DMS79 treated with DMSO at 0.1 percent for 48 hours (cell line): ENCODE data around the gene AMPD2.

ENCODE experiments used
- DNase-seq: peaks from one replicate; lab custom pipeline; 2025; lab: John Stamatoyannopoulos, UW

The AMPD2 gene

DNA sequence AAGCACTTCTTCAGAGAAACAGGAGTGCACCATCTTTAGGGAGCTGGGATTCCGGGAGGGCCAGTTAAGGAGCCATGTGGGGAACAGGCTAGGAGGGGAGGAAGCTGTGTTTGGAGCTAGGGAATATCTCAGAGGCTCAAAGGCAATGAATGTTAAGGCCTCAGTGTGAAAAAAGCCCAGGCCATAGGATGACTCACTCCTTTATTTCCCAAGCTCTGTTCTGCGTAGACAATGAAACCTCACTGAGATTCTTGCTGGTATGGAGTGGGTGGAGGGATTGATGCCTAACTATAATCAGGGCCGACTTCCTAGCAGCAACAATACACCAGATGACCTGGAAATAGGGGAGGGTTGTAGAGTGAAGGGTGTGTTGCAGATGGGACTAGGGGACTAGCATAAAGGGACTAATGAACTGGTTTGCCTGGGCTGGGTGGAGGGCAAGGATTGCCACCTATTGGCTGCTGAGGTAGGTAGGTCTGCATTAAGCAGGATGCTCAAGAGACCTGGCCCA lies 2.3 kb upstream of the AMPD2 start:
- no peak for DNase-seq

DNA sequence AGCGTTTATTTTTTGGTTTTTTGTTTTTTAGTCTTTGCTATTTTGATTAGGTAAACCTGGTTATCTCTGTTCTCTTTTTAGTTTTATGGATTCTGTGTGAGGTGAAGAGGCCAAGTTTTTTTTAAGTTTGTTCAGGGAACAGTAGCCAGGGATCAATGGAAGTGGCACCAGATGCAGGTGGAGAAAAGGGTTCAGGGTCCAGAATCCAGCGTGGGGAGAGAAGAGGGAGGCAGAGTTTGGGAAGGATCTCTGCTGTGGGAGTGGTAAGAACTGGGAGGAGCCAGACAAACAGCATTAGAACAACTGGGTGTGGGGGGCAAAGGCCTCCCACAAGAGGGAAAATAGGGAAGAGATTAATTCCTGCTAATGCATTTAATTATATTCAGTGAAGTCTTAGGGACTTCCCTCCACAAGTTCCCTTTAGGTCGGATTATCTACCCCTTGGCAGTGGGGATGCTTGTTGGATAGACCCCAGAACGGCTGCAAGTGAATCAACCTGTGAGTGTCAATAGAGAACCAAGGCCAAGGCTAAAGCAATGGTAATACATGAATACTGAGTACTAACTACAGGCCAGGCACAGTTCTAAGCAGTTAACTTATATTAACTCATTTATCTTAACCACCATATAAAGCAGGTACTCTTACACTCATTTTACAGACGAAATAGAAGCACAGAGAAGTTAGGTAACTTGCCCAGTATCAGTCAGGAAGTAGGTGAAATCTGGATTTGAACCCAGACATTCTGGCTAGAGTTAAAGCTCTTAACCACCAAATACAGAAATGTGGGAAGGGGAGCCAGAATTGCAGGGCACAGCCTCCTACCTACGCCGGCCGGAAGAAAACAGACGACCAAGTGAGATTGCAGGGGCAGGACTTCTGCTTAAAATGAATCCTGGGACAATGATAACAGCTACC lies 719 bp upstream of the AMPD2 start:
- no peak for DNase-seq

DNA sequence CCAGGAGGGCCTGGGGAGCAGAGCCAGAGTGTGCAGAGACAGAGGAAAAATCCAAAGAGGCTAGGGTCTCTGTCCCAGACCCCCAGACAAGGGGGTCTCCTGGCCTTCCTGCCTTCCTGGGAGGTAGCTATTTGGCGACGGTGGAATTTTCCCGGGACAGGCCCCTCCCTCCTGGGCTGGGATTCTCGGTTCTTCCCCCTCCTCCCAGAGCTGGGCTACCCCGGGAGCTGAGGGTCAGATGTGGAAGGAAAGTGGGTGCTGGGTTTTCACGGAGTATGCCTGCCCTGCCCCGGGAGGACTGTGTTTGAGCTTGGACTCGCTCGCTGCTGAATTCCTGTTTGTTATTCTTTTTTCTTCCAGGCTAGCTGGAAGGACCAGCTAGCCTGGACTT lies 759 bp downstream of the AMPD2 start:
- peak; percentile 49 for DNase-seq

DNA sequence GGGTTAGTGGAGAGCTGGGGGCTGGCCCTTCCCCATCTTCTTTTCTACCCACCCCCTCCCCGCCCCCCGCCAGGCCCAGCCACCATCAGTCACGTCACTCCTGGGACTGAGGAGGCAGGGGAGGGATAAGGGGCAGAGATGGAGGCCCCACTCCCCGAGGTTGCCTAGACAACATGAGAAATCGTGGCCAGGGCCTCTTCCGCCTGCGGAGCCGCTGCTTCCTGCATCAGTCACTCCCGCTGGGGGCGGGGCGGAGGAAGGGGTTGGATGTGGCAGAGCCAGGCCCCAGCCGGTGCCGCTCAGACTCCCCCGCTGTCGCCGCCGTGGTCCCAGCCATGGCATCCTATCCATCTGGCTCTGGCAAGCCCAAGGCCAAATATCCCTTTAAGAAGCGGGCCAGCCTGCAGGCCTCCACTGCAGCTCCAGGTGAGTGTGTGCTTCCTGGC lies 1.2 kb downstream of the AMPD2 start:
- peak; percentile 93 for DNase-seq

DNA sequence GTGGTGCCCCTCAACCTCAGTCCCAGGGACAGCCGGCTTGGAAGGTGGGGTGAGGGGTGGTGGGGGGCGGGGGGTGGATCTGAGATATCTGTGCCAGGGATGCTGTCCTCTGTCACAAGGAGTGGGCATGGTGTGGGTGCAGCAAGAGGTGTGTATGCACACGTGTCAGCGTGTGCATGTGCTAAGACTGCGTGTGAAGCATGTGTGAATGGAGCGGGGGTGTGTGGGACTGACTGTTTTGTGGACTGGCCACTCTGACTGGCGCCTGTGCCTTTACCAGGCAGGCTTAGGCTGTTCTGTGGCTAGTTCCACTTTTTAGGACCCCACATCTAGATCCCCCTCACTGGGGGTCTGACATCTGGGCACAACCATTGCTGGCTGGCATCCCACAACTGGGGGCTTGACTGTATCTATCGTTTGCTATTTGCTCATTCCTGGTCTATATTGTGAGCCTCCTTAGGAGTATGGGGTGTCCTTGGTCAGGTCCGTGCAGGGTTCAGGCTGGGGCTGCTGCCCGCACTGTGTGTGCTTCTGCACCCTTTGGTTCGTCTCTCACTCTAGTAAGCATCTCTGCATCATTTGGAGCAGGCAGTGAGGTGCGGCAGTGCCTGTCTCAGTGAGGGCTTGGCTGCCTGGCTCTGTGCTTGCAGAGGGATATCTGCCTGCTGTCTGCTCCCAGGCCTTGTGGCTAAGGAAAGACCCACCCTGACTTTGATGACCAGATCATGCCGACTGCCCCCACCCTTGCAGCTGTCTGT lies 1.9 kb downstream of the AMPD2 start:
- no peak for DNase-seq

DNA sequence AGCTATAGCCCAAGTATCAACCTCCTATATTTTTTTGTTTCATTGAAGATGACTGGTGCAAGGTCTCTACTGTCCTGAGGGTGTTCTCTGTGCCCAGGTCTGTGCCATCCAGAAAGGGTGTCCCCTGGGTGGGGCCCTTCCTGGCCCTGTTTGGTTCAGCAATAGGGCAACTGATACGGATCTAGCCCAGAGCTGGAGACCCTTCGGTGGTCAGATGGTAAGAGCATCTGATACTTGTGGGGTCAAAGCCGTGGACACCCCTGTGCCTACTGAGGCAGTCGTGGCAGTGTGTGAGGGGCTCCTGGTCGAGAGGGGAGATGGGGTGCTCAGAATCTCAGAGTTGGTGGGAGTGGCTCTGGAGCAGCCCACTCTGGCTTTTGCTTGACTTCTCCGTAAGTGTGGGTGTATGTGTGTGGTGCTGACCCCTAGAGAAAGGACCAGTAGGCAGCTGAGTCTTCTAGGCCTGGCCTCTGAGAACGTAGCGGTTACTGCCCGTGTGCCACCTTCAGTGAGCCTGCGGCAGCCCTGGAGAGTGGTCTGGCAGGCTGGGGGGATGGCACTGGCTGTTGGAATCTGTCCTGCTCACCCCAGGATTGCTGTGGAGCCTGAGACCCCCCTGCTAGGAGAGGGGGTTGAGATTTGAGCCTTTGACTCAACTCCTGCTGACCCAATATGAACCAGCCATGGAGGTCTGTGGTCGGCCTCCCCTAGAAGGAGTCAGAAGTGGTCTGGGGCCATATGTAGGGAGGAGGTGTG lies 2.7 kb downstream of the AMPD2 start:
- DNase-seq = no peak

DNA sequence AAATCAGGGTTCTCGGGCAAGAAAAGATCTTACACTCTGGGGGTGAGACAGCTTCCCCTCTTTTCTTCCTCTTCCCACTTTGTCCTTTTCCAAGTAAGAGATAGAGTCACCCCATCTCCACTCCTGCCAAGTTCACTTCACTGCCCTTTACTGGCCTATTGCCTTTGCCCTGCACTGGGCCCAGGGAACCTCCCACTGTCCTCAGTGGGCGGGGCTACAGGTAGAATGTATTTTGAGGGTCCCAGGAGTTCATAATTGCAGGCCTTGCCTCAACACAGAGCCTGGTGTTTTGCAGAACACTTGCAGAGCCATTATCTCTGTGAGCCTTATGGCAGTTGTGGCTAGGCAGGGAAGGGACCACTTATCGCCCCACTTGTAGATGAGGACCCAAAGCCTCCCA lies 3.3 kb downstream of the AMPD2 start:
- no peak for DNase-seq

DNA sequence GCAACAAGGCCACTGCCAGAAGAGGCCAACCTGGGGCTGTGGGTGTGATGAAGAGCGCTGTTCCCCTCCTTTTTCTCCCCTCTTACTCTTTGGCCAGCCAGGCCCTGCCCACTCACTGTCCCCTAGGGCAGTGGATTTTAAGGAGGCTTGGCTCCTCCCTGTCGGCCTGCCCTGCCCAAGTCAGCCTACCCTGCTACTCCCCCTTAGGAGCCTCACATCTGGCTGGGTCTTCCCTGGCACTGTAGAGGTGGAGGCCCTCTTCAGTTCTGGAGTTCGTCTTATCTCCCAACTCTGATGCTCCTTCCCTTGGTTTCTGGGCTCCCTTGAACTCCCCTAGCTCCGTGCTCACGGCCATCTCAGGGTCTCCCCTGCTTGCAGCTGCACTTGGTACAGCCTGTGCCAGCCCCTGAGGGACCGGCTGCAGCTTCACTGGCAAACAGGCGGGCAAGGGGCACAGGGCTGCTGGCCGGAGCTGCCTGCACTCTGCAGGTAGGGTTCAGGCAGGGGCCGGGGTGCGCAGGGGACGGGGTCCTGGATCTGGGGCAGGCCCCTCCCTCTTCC lies 4.0 kb downstream of the AMPD2 start:
- peak; percentile 32 for DNase-seq

DNA sequence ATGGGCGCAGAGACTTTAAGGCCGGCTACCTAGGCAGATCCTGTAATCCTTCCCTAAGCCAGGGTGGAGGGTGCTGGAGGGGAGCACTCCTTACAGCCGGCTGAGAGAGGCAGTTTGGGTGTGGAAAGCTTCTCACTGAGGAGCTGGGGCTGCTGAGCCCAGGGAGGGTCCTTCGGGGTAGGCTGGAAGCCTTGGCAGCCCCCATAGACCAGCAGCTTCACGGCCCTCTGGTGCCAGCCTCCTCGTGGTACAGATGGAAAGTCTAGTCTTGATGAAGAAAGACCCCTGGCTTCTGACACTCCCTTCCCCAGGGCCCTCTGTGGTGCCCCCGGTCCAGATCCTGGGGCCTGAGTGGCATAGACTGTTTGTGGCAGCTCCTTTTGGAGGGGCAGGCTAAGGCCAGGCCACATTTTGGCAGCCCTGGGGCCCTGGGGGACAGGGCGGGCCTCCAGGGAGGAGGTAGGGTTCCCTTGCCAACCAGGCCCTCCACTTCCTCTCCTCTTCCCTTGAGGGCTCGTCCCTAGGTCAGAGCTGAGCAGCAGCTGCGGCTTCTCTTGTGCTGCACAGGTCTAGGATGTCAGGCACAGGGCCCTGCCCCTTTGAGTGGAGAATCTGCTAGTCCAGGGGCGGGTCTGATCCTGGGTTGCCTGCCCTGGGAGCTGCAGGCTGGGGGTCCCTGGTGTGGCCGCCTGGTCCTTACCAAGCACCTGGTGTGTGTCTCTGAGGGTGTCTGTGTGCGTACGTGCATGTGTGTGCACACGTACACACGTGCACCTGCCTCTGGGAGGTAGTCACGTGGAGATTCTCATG lies 4.8 kb downstream of the AMPD2 start:
- peak; percentile 70 for DNase-seq

DNA sequence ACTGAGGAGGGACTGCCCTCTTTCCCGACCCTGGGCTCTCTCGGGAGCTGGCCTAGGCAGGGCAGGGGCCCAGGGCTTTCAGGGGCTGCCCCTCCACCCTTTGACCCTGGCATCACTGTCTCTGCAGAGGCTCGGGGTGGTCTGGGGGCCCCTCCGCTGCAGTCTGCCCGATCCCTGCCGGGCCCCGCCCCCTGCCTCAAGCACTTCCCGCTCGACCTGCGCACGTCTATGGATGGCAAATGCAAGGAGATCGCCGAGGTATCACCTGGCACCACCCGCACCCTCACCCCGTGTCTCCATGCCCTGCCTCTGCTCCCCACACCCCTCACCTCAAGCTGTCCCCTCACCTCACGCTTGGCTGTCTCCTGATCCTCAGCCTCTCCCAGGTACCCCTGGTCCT lies 5.5 kb downstream of the AMPD2 start:
- peak; percentile 44 for DNase-seq

DNA sequence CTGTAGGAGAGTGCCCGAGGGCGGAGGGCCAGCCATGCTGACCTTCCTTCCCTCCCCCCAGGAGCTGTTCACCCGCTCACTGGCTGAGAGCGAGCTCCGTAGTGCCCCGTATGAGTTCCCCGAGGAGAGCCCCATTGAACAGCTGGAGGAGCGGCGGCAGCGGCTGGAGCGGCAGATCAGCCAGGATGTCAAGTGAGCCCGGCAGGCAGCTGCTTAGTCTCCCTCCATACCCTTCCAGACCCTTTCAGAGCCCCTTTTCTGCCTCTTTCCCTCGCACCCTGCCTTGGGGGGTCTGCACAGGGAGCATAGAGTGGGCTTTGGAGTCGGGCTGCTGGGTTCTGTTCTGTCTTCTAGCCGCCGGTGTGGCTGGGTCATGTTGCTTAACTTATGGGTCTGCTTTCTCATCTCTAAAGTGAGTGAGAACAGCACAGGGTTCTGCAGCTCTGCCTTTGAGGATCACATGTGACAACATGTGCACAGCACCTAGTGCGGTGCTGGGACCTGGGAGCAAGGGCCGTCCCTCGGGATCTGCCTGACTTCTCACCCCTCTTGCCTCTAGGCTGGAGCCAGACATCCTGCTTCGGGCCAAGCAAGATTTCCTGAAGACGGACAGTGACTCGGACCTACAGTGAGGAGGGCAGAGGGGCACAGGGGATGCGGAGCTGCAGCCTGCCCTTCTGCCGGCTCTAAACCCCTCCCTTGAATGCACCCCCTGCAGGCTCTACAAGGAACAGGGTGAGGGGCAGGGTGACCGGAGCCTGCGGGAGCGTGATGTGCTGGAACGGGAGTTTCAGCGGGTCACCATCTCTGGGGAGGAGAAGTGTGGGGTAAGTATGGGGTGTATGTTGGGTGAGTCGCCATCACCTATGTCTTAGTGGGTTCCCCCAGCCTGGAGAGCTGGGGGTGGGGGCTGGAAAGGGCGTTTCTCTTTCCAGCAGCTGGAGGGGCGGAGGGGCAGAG lies 6.2 kb downstream of the AMPD2 start:
- peak; percentile 44 for DNase-seq

DNA sequence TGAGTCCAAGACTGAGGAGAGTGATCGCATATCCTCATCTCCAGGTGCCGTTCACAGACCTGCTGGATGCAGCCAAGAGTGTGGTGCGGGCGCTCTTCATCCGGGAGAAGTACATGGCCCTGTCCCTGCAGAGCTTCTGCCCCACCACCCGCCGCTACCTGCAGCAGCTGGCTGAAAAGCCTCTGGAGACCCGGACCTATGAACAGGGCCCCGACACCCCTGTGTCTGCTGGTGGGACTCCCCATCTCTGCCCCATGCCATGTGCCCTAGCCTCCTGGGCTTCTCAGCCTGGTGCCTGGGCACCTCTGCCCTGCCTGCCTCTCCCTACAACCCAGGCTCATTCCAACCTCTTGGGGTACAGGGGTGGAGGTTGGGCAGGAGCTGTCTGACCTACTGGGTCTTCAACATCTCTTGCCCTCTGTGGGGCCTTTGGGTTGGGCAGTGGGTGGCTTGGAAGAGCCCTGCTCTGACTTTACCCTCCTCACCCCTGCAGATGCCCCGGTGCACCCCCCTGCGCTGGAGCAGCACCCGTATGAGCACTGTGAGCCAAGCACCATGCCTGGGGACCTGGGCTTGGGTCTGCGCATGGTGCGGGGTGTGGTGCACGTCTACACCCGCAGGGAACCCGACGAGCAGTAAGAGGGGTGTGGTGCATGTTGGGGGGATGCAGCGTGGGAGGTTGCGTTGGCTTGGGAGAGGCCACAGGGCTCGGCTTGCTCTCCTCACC lies 7.2 kb downstream of the AMPD2 start:
- DNase-seq = no peak

DNA sequence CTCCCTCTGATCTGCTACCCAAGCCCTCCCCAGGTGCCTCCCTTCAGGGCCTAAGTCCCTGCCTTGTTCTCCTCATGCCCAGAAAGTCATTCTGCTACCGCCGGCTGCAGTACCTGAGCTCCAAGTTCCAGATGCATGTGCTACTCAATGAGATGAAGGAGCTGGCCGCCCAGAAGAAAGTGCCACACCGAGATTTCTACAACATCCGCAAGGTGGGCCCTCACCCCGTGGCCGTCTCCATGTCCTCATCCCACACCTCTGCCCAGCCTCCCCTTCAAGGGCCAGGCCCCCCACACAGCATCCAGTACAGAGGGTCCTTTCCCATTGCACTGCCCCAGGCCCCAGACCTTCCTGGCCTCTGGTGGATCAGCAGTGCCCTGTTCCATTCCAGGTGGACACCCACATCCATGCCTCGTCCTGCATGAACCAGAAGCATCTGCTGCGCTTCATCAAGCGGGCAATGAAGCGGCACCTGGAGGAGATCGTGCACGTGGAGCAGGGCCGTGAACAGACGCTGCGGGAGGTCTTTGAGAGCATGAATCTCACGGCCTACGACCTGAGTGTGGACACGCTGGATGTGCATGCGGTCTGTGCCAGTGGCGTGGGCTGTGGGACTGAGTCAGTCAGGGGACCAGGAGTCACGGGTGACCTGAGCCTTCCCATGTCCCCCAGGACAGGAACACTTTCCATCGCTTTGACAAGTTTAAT lies 8.2 kb downstream of the AMPD2 start:
- no peak for DNase-seq

DNA sequence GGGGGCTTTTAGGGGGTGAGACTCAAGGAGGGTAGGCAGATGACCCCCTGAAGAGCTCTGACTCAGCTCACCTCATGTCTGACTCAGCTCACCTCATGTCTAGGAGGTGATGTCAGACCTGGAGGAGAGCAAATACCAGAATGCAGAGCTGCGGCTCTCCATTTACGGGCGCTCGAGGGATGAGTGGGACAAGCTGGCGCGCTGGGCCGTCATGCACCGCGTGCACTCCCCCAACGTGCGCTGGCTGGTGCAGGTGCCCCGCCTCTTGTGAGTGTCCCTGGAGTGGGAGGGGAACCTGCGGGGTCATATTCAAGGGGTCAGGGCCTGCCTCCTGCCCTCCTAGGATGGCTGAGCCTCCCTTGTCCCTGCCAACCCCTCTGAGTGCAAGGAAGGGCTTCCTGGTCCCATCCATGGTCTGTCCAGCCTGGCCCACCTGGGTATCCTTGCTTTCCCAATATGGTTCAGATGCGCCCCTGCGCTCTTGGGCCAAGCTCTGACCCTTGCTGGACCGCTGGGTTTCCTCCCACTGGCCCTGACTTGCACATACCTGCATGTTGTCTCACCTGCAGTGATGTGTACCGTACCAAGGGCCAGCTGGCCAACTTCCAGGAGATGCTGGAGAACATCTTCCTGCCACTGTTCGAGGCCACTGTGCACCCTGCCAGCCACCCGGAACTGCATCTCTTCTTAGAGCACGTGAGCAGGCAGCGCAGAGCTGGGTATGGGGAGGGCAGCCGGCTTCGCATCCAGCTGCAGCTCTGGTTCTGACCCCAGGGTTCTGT lies 9.1 kb downstream of the AMPD2 start:
- DNase-seq = no peak

DNA sequence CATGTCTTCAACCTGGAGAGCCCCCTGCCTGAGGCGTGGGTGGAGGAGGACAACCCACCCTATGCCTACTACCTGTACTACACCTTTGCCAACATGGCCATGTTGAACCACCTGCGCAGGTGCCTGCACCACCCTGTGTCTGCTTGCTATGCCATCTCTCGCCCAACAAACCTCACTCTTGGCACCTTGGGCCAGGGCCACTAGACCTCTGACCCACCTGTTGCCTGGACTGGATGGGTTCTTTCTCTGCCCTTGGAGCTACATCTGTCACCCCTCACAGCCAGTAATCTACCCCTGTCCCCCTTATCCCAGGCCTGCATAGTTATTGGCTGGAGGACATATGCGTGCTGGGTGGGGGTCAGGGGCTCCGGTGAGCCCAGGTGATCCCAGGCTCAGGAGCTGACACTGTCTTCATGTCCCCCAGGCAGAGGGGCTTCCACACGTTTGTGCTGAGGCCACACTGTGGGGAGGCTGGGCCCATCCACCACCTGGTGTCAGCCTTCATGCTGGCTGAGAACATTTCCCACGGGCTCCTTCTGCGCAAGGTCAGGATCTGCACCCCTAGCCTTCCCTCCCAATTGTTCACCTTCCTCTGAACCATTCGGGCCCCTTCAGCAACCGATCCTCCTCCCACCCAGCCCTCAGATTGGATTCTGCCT lies 9.9 kb downstream of the AMPD2 start:
- DNase-seq = no peak

DNA sequence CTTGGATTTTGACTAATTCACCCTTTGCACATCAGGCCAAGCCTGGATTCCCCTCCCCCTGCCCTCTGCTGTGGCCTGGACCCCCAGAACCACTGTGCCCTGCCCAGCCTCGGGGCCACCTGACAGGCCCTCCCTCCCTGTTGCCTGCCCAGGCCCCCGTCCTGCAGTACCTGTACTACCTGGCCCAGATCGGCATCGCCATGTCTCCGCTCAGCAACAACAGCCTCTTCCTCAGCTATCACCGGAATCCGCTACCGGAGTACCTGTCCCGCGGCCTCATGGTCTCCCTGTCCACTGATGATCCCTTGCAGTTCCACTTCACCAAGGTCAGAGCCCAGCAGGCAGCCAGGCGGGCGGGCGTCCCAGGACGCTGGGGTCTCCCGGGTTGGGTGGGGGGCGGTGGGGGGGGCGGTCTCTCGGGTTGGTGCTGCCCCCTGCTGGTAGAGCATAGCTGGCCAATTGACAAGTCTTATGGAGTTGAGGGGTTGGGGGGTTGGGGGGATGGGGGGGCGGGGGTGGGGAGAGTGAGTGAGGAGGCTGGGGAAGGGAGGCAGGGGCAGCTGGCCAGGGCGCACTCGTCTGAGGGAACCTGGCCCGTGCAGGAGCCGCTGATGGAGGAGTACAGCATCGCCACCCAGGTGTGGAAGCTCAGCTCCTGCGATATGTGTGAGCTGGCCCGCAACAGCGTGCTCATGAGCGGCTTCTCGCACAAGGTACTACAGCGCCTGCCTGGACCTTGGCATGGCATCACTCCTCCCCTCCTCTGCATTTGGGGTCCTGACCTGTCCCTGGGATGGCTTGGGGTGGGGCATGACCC lies 10.7 kb downstream of the AMPD2 start:
- DNase-seq = no peak
